ENCODE results near the gene CDC5L. TPM values are rescaled to one million over a fixed set of nuclear protein-coding genes. Genes with fewer than 3 reads are reported as not detected.
A peak's percentile ranks its signal among the peaks of the same experiment; 100 is the strongest.

The CDC5L gene
- total RNA-seq, 4 donors from 2014 or later: 10.0 to 19.3 (median 14.7) TPM

DNA sequence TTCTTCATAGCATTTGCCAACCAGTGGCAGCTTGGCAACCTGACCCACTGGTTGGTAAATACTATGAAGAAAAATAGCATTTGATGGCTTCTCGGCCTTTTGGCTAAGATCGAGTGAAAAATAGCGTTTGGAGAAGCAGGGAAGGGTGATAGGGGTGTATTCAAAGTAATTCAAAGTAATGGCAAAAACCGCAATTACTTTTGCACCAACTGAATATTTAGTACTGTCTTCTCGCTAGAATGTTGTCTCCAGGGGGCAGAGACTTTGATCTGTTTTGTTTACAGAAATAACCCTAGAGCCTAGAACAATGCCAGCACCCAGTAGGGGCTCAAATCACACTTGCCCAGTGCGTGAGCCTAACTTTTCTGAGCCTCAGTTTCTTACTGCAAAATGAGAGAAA is 106.1 kb downstream of the CDC5L start:
- peaks cover 4 to 20% (median 13%) of the 10 kb centered on the region in 3 donors for H3K4me1 ChIP-seq
- DNase-seq: no peak
- H3K27me3 ChIP-seq: no peaks in the 10 kb centered on the region
- no peak overlapping the region for H3K4me3 ChIP-seq
- no peaks in the 10 kb centered on the region for H3K9me3 ChIP-seq
- no peak overlapping the region for H3K27ac ChIP-seq
- TF ChIP-seq POLR2A (IDR thresholded peaks at IDR 0.05) (no peak), CTCF (IDR thresholded peaks at IDR 0.05) (no peak)
- WGBS, 2 donors: 76 to 90% methylated on average over 6 of the region's 6 CpGs
- intact Hi-C loops (cut with DNase I): no loop called here
- H3K36me3 ChIP-seq: no peaks in the 10 kb centered on the region

DNA sequence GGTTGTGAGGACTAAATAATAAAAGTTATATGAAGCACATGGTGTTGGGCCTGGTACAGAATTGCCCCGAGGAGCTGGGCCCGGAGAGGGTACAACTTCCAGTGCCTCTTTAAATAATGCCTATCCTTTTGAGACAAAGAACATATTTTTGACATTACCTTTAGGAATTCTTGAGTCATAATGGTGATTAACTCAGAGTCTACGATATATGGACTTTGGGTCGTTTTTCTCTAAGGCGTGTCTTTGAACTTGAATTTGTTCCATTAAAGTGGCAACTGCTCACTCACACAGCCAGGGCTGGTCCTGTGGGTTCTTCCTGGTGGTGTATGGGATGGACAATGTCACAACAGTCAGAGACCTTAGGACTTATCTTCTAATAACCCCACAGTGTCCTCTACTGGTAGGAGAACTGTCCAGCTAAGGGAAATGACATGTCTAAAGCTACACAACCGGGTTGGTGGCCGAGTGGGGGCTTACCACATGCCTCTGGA is 106.5 kb downstream of the CDC5L start:
- no peaks in the 10 kb centered on the region for H3K36me3 ChIP-seq
- intact Hi-C loops (cut with DNase I): no loop called here

GRCh38 chr6:44495036-44495901 is 107.8 kb downstream of the CDC5L start:
- TF ChIP-seq POLR2A (IDR thresholded peaks at IDR 0.05): no peak
- H3K9me3 ChIP-seq: no peaks in the 10 kb centered on the region
- peaks cover 0 to 8% (median 7%) of the 10 kb centered on the region in 3 donors for H3K4me1 ChIP-seq
- no peak overlapping the region for H3K4me3 ChIP-seq
- no peak for DNase-seq
- WGBS, 2 donors: 73 to 78% methylated on average over 8 to 14 of the region's 16 CpGs
- no peaks in the 10 kb centered on the region for H3K36me3 ChIP-seq
- H3K27ac ChIP-seq: no peak overlapping the region
- H3K27me3 ChIP-seq: no peaks in the 10 kb centered on the region
- intact Hi-C loops (cut with DNase I): no loop called here

More for the DNA sequence above, 106.5 kb downstream of the CDC5L start:
- Histone ChIP-seq H3K27me3 (no peaks in the 10 kb centered on the region), H3K4me1 (peaks cover 4 to 20% (median 13%) of the 10 kb centered on the region in 3 donors), H3K27ac (no peak overlapping the region), H3K4me3 (no peak overlapping the region), H3K9me3 (no peaks in the 10 kb centered on the region)
- no peak for TF ChIP-seq POLR2A (IDR thresholded peaks at IDR 0.05)
- peak in 1 of 6 experiments; percentile 15 for TF ChIP-seq CTCF (IDR thresholded peaks at IDR 0.05)
- no peak for DNase-seq
- 57 to 64% methylated on average over 7 of the region's 7 CpGs for WGBS, 2 donors

- intact Hi-C loops (cut with DNase I): no loop called here
- H3K36me3 ChIP-seq: no peaks in the 10 kb centered on the region
- DNase-seq: no peak
- no peaks in the 10 kb centered on the region for H3K27me3 ChIP-seq
- H3K4me3 ChIP-seq: no peak overlapping the region
- H3K27ac ChIP-seq: no peak overlapping the region
- H3K4me1 ChIP-seq: no peaks in the 10 kb centered on the region
- WGBS, 2 donors: 77 to 81% methylated on average over 3 to 9 of the region's 9 CpGs
- TF ChIP-seq CTCF (IDR thresholded peaks at IDR 0.05): no peak
- no peak for TF ChIP-seq POLR2A (IDR thresholded peaks at IDR 0.05)
- H3K9me3 ChIP-seq: no peaks in the 10 kb centered on the region
Measured at GRCh38 chr6:44496665-44497369, 109.3 kb downstream of the CDC5L start.

DNA sequence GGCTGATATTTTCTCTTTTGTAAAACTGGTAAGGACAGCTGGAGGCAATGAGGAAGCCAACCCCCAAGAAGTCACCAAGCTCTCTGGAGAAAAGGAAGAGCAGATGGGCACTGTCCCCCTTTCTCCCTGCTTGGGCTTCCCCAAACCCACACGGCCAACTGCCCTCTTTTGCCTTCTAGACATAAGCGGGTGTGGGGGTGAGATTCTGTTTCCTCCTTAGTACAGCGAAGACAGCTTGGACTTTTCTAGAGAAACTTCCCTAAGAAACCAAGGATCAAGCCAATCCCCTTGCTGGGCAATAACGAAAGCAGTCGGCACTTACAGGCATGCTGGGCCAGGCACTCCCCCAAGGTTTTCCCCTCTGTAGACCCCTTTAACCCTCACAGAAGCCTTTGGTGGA is 110.3 kb downstream of the CDC5L start:
- DNase-seq: no peak

More for the DNA sequence above, 110.3 kb downstream of the CDC5L start:
- Histone ChIP-seq H3K36me3 (no peaks in the 10 kb centered on the region), H3K4me3 (no peak overlapping the region), H3K4me1 (no peaks in the 10 kb centered on the region), H3K27me3 (no peaks in the 10 kb centered on the region), H3K9me3 (no peaks in the 10 kb centered on the region), H3K27ac (no peak overlapping the region)
- intact Hi-C loops (cut with DNase I): no loop called here
- 50 to 94% methylated on average over 1 to 4 of the region's 5 CpGs for WGBS, 2 donors
- TF ChIP-seq CTCF (IDR thresholded peaks at IDR 0.05) (no peak), POLR2A (IDR thresholded peaks at IDR 0.05) (no peak)

All from esophagus squamous epithelium (tissue), 5 donors.